ENCODE results near the gene SCFD2.

The SCFD2 gene

GRCh38 chr4:53371843-53372521 is 6.1 kb upstream of the SCFD2 start:
- TF ChIP-seq, protein P1, sequence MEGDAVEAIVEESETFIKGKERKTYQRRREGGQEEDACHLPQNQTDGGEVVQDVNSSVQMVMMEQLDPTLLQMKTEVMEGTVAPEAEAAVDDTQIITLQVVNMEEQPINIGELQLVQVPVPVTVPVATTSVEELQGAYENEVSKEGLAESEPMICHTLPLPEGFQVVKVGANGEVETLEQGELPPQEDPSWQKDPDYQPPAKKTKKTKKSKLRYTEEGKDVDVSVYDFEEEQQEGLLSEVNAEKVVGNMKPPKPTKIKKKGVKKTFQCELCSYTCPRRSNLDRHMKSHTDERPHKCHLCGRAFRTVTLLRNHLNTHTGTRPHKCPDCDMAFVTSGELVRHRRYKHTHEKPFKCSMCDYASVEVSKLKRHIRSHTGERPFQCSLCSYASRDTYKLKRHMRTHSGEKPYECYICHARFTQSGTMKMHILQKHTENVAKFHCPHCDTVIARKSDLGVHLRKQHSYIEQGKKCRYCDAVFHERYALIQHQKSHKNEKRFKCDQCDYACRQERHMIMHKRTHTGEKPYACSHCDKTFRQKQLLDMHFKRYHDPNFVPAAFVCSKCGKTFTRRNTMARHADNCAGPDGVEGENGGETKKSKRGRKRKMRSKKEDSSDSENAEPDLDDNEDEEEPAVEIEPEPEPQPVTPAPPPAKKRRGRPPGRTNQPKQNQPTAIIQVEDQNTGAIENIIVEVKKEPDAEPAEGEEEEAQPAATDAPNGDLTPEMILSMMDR (IDR thresholded peaks at IDR 0.05; ENCODE audit: extremely low read depth, missing control alignments), result no peak
- DNase-seq (ENCODE audit: low spot score), result no peak

DNA sequence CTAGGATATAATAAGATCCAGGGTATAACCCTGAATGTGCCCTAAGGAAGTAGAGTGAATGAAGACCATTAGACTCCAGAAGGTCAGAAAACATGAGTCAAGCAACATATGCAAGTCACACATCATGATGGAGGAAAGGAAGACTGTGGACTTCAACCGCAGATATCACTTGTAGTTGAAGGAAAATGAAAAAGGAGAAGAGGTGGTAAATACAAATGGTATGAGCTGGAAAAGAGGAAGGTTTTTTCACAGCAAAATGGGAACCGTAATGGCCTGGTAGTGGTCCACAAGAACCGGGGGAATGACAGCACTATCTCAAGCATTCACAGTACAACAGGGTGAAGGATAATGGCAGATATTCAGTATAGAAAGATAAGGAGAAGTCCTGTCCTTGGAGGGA is 5.2 kb upstream of the SCFD2 start:
- no peak for DNase-seq (ENCODE audit: low spot score)
- TF ChIP-seq, protein P1 (IDR thresholded peaks at IDR 0.05; ENCODE audit: extremely low read depth, missing control alignments), result no peak

GRCh38 chr4:53367721-53368120 is 1.9 kb upstream of the SCFD2 start:
- TF ChIP-seq, protein P1 (IDR thresholded peaks at IDR 0.05; ENCODE audit: extremely low read depth, missing control alignments), result no peak
- DNase-seq (ENCODE audit: low spot score), result no peak

GRCh38 chr4:53366301-53366716 is 448 bp upstream of the SCFD2 start:
- TF ChIP-seq, protein P1 (IDR thresholded peaks at IDR 0.05; ENCODE audit: extremely low read depth, missing control alignments), result no peak
- no peak for DNase-seq (ENCODE audit: low spot score)

- TF ChIP-seq, protein P1 (IDR thresholded peaks at IDR 0.05; ENCODE audit: extremely low read depth, missing control alignments), result no peak
- DNase-seq (ENCODE audit: low spot score), result no peak
These were observed 758 bp downstream of the SCFD2 start for GRCh38 chr4:53365121-53365485.

- DNase-seq (ENCODE audit: low spot score), result no peak
These were observed 1.2 kb downstream of the SCFD2 start for GRCh38 chr4:53364624-53365023.

DNA sequence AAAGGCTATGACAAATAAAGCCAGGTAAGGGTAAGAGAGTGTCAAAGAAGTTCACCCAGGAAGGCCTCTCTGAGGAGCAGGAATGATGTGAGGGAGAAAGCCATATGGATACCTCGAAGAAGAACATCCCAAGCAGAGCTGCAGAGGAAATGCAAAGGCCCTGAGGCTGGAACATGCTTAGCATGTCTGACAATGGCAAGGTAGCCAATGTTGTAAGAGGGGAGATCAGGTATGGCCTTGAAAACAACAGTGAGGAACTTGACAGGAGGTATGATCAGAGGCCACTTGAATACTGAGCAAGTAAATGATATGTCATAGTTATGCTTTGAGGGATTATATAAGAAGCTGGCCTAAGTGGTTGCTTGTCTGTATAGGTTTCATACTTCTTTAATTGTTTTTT is 3.8 kb downstream of the SCFD2 start:
- TF ChIP-seq, protein P1 (IDR thresholded peaks at IDR 0.05; ENCODE audit: extremely low read depth, missing control alignments), result no peak
- DNase-seq (ENCODE audit: low spot score), result no peak

More at GRCh38 chr4:53364624-53365023, 1.2 kb downstream of the SCFD2 start:
- TF ChIP-seq, protein P1 (IDR thresholded peaks at IDR 0.05; ENCODE audit: extremely low read depth, missing control alignments), result no peak
